Measurements from ENCODE around the gene OCLN. TPM values are rescaled to one million over a fixed set of nuclear protein-coding genes. Genes with fewer than 3 reads are reported as not detected.

The OCLN gene
- total and polyA plus RNA-seq, 2 experiments from 2014 or later: 4.0 to 5.6 TPM

DNA sequence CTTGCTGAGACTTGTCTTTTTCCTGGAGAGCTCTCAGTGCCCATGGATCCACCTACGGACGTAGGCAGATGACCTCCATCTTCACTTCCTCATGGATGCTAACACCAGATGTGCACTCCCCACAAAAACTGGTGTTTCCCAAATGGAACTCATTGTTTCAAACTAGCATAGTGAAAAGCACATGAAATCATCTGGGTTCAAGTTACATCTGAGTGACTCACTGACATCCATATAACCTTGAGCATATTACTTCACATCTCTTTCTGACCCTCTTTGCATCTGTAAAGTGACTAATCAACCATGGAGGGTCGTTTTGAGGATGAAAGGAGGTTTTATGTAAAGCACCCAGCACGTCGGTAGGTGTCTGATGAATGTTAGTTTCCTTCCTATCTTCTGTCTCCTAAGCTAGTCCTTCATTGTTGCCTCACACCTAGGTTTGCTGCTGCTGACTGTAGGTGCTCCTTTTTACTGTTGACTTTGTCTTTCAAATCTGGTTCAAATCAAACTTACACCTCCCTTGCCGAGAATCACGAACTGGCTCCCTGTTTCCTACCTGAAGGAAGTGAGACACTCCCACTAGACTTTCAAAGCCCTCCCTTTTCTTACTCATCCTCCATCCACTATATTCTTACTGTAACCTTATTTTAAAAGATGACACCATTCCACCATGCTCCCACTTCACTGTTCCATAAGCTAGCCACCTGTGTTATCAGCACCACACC lies 10.3 kb downstream of the OCLN start:
- TF ChIP-seq, protein P1, sequence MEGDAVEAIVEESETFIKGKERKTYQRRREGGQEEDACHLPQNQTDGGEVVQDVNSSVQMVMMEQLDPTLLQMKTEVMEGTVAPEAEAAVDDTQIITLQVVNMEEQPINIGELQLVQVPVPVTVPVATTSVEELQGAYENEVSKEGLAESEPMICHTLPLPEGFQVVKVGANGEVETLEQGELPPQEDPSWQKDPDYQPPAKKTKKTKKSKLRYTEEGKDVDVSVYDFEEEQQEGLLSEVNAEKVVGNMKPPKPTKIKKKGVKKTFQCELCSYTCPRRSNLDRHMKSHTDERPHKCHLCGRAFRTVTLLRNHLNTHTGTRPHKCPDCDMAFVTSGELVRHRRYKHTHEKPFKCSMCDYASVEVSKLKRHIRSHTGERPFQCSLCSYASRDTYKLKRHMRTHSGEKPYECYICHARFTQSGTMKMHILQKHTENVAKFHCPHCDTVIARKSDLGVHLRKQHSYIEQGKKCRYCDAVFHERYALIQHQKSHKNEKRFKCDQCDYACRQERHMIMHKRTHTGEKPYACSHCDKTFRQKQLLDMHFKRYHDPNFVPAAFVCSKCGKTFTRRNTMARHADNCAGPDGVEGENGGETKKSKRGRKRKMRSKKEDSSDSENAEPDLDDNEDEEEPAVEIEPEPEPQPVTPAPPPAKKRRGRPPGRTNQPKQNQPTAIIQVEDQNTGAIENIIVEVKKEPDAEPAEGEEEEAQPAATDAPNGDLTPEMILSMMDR (IDR thresholded peaks at IDR 0.05; ENCODE audit: low read depth, low read length): no peak
- H3K27ac ChIP-seq: no peak overlapping the region
- H3K27me3 ChIP-seq: no peaks in the 10 kb centered on the region
- H3K4me3 ChIP-seq: no peak overlapping the region
- peak in 1 of 2 donors; percentile 48 for DNase-seq (ENCODE audit: low read depth in 1 of 2, low spot score in 1 of 2)
- H3K9me3 ChIP-seq (ENCODE audit: low read depth): no peaks in the 10 kb centered on the region
- H3K4me1 ChIP-seq (ENCODE audit: low read depth): no peaks in the 10 kb centered on the region
- no peaks in the 10 kb centered on the region for H3K36me3 ChIP-seq

DNA sequence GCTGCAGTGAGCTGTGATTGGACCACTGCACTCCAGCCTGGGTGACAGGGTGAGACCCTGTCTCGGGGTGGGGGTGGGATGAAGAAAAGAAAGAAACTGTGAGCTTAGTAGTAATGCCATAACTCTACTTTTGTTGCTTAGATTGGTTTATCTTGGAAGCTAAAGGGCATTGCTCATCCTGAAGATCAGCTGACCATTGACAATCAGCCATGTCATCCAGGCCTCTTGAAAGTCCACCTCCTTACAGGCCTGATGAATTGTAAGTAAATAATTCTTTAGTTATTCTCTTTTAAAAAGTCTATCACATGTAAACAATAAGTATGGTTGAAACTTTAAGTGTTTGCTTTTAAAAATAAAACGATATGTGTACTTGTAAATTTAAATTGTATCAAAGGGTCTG lies 11.4 kb downstream of the OCLN start:
- no peak for DNase-seq (ENCODE audit: low read depth in 1 of 2, low spot score in 1 of 2)
- TF ChIP-seq, protein P1 (IDR thresholded peaks at IDR 0.05; ENCODE audit: low read depth, low read length): no peak
- no peak overlapping the region for H3K27ac ChIP-seq
- no peaks in the 10 kb centered on the region for H3K9me3 ChIP-seq (ENCODE audit: low read depth)
- no peaks in the 10 kb centered on the region for H3K27me3 ChIP-seq
- no peaks in the 10 kb centered on the region for H3K36me3 ChIP-seq
- no peaks in the 10 kb centered on the region for H3K4me1 ChIP-seq (ENCODE audit: low read depth)
- no peak overlapping the region for H3K4me3 ChIP-seq

DNA sequence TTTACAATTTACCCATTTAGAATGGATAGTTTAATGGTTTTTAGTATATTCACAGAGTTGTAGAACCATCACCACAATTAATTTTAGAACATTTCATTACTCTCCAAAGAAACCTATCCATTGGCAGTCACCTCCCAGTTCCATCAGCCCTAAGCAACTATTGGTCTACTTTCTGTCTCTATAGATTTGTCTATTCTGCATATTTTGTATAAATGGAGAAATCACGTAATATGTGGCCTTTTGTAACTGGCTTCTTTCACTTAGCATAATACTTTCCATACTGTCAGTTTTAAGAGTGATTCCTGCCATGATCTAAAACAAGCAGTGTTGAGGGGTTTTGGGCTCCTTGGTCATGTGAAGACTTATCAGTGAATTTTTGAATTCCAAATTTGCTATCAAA lies 12.7 kb downstream of the OCLN start:
- no peak for DNase-seq (ENCODE audit: low read depth in 1 of 2, low spot score in 1 of 2)
- TF ChIP-seq, protein P1 (IDR thresholded peaks at IDR 0.05; ENCODE audit: low read depth, low read length): no peak
- Histone ChIP-seq H3K27ac (no peak overlapping the region), H3K36me3 (no peaks in the 10 kb centered on the region), H3K27me3 (no peaks in the 10 kb centered on the region), H3K9me3 (ENCODE audit: low read depth) (no peaks in the 10 kb centered on the region), H3K4me3 (no peak overlapping the region), H3K4me1 (ENCODE audit: low read depth) (no peaks in the 10 kb centered on the region)

DNA sequence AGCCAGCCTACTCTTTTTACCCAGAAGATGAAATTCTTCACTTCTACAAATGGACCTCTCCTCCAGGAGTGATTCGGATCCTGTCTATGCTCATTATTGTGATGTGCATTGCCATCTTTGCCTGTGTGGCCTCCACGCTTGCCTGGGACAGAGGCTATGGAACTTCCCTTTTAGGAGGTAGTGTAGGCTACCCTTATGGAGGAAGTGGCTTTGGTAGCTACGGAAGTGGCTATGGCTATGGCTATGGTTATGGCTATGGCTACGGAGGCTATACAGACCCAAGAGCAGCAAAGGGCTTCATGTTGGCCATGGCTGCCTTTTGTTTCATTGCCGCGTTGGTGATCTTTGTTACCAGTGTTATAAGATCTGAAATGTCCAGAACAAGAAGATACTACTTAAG lies 16.6 kb downstream of the OCLN start:
- no peak for DNase-seq (ENCODE audit: low read depth in 1 of 2, low spot score in 1 of 2)
- Histone ChIP-seq H3K4me3 (no peak overlapping the region), H3K27ac (no peak overlapping the region), H3K4me1 (ENCODE audit: low read depth) (no peaks in the 10 kb centered on the region), H3K27me3 (no peaks in the 10 kb centered on the region), H3K36me3 (no peaks in the 10 kb centered on the region), H3K9me3 (ENCODE audit: low read depth) (no peaks in the 10 kb centered on the region)
- TF ChIP-seq, protein P1 (IDR thresholded peaks at IDR 0.05; ENCODE audit: low read depth, low read length): no peak

DNA sequence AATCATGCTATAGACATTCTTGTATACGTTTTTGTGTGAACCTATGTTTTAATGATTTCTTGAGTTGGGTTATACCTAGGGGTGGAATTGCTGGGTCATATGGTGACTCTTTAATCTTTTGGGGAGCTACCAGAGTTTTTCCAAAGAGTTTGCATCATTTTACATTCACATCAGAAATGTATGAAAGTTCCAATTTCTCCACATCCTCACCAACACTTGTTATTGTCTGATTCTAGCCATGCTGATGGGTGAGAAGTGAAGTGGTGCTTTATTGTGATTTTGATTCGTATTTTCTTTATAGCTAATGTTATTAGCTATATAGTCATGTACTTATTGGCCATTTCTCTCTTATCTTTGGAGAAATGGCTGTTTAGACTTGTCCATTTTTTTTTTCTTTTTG lies 18.1 kb downstream of the OCLN start:
- Histone ChIP-seq H3K36me3 (no peaks in the 10 kb centered on the region), H3K4me1 (ENCODE audit: low read depth) (no peaks in the 10 kb centered on the region), H3K27ac (no peak overlapping the region), H3K9me3 (ENCODE audit: low read depth) (no peaks in the 10 kb centered on the region), H3K27me3 (no peaks in the 10 kb centered on the region), H3K4me3 (no peak overlapping the region)
- TF ChIP-seq, protein P1 (IDR thresholded peaks at IDR 0.05; ENCODE audit: low read depth, low read length): no peak
- DNase-seq (ENCODE audit: low read depth in 1 of 2, low spot score in 1 of 2): no peak
